Measurements from ENCODE around the gene GFI1B. TPM values are rescaled to one million over a fixed set of nuclear protein-coding genes. Genes with fewer than 3 reads are reported as not detected.

GFI1B gene
- total RNA-seq, 4 donors from 2014 or later, result not detected

- ATAC-seq (no peak), DNase-seq (no peak)
- Histone ChIP-seq H3K27me3 (no peaks in the 10 kb centered on the region), H3K36me3 (no peaks in the 10 kb centered on the region), H3K4me3 (no peak overlapping the region), H3K27ac (no peak overlapping the region), H3K9me3 (no peaks in the 10 kb centered on the region), H3K4me1 (peaks cover 10 to 17% of the 10 kb centered on the region in 2 donors)
- in situ Hi-C loops (cut with MboI; ENCODE audit: low sequenced_read_pairs in 4 of 4) (loop anchor here in 2 of 4 donors (10.0 kb wide), 2 partner anchors 118 to 128 kb away; no protein-coding TSS in a partner anchor), intact Hi-C loops (cut with DNase I; ENCODE audit: low total_unique reads) (no loop called here)
- TF ChIP-seq POLR2A (IDR thresholded peaks at IDR 0.05) (no peak), CTCF (IDR thresholded peaks at IDR 0.05 in 4 of 5, conservative IDR thresholded peaks at IDR 0.05 in 1 of 5) (no peak)
These were observed 47.9 kb downstream of the GFI1B start for GRCh38 chr9:133026426-133026825.

- ATAC-seq (no peak), DNase-seq (no peak)
- H3K4me3 ChIP-seq, result no peak overlapping the region
- no peak for TF ChIP-seq POLR2A (IDR thresholded peaks at IDR 0.05)
- no peak for TF ChIP-seq CTCF (IDR thresholded peaks at IDR 0.05 in 4 of 5, conservative IDR thresholded peaks at IDR 0.05 in 1 of 5)
- in situ Hi-C loops (cut with MboI; ENCODE audit: low sequenced_read_pairs in 4 of 4), result loop anchor here in 2 of 4 donors (10.0 kb wide), 2 partner anchors 118 to 128 kb away; no protein-coding TSS in a partner anchor
- no peaks in the 10 kb centered on the region for H3K9me3 ChIP-seq
- H3K27ac ChIP-seq, result no peak overlapping the region
- intact Hi-C loops (cut with DNase I; ENCODE audit: low total_unique reads), result no loop called here
- no peaks in the 10 kb centered on the region for H3K27me3 ChIP-seq
- H3K36me3 ChIP-seq, result no peaks in the 10 kb centered on the region
- peaks cover 17 to 24% of the 10 kb centered on the region in 2 donors for H3K4me1 ChIP-seq
These were observed 48.6 kb downstream of the GFI1B start for GRCh38 chr9:133027134-133027533.

GRCh38 chr9:133028221-133028620 is 49.7 kb downstream of the GFI1B start:
- TF ChIP-seq POLR2A (IDR thresholded peaks at IDR 0.05) (no peak), CTCF (IDR thresholded peaks at IDR 0.05 in 4 of 5, conservative IDR thresholded peaks at IDR 0.05 in 1 of 5) (no peak)
- H3K4me3 ChIP-seq, result no peak overlapping the region
- ATAC-seq (no peak), DNase-seq (no peak)
- no peaks in the 10 kb centered on the region for H3K9me3 ChIP-seq
- no peaks in the 10 kb centered on the region for H3K36me3 ChIP-seq
- H3K27ac ChIP-seq, result no peak overlapping the region
- peaks cover 28 to 31% of the 10 kb centered on the region in 2 donors for H3K4me1 ChIP-seq
- intact Hi-C loops (cut with DNase I; ENCODE audit: low total_unique reads) (no loop called here), in situ Hi-C loops (cut with MboI; ENCODE audit: low sequenced_read_pairs in 4 of 4) (loop anchor here in 2 of 4 donors (10.0 kb wide), 2 partner anchors 117 to 127 kb away; no protein-coding TSS in a partner anchor)
- no peaks in the 10 kb centered on the region for H3K27me3 ChIP-seq

- no peaks in the 10 kb centered on the region for H3K9me3 ChIP-seq
- no peaks in the 10 kb centered on the region for H3K27me3 ChIP-seq
- ATAC-seq, result no peak
- H3K4me1 ChIP-seq, result peaks cover 31 to 37% of the 10 kb centered on the region in 2 donors
- TF ChIP-seq CTCF (IDR thresholded peaks at IDR 0.05 in 4 of 5, conservative IDR thresholded peaks at IDR 0.05 in 1 of 5) (no peak), POLR2A (IDR thresholded peaks at IDR 0.05) (no peak)
- peak overlapping the region; percentile 85 to 97 (median 92) for H3K4me3 ChIP-seq
- no peaks in the 10 kb centered on the region for H3K36me3 ChIP-seq
- intact Hi-C loops (cut with DNase I; ENCODE audit: low total_unique reads), result loop anchor here (1.0 to 10.0 kb wide), 4 partner anchors 86 to 435 kb away; partner anchors contain the start of genes MED22, RPL7A and TSC1
- in situ Hi-C loops (cut with MboI; ENCODE audit: low sequenced_read_pairs in 4 of 4), result loop anchor here in 2 of 4 donors (10.0 kb wide), 2 partner anchors 115 to 125 kb away; no protein-coding TSS in a partner anchor
- H3K27ac ChIP-seq, result peak overlapping the region; percentile 93 to 94 (median 94)
- no peak for DNase-seq
These were observed 51.5 kb downstream of the GFI1B start for GRCh38 chr9:133029994-133030316.
